OCI-LY1 (cell line): ENCODE measurements around the gene FBXW4.

Experiments used
- H2AFZ ChIP-seq: fragments of 200-600 bp; sonication (generic), shearing (Covaris generic); 2 replicates; pipeline ENCODE4 v1.6.0; 2014; ENCODE audit warnings: antibody characterized with exemption, mild to moderate bottlenecking, low read length
- H3F3A ChIP-seq: fragments of 200-600 bp; sonication (generic), shearing (Covaris generic); 2 replicates; pipeline ENCODE4 v1.6.0; 2014; ENCODE audit warnings: mild to moderate bottlenecking, antibody characterized with exemption, low read length, moderate library complexity; ENCODE audit not compliant: insufficient read depth
- H3K27ac ChIP-seq: fragments of 200-600 bp; sonication (generic); 2 replicates; pipeline ENCODE4 v1.5.1; 2014; ENCODE audit warnings: low read length, mixed run types, mild to moderate bottlenecking, low read depth; ENCODE audit not compliant: poor library complexity, severe bottlenecking
- H3K27me3 ChIP-seq: fragments of 200-600 bp; sonication (generic); 2 replicates; pipeline ENCODE4 v1.6.0; 2014; ENCODE audit warnings: antibody characterized with exemption, mild to moderate bottlenecking, low read length, moderate library complexity; ENCODE audit not compliant: insufficient read depth
- H3K36me3 ChIP-seq: fragments of 200-600 bp; sonication (generic); 2 replicates; pipeline ENCODE4 v1.6.1; 2014; ENCODE audit warnings: mild to moderate bottlenecking, antibody characterized with exemption, low read length, moderate library complexity, mixed read lengths; ENCODE audit not compliant: insufficient read depth
- H3K4me1 ChIP-seq: fragments of 200-600 bp; sonication (generic); 2 replicates; pipeline ENCODE4 v1.5.1; 2014; ENCODE audit warnings: mild to moderate bottlenecking, low read length, moderate library complexity; ENCODE audit not compliant: insufficient read depth, severe bottlenecking
- H3K4me2 ChIP-seq: fragments of 200-600 bp; sonication (generic), shearing (Covaris generic); 2 replicates; pipeline ENCODE4 v1.6.1; 2014; ENCODE audit warnings: low read length
- H3K4me3 ChIP-seq: fragments of 200-600 bp; sonication (generic); 2 replicates; pipeline ENCODE4 v1.5.1; 2014; ENCODE audit warnings: low read length, low read depth, mild to moderate bottlenecking, mixed read lengths; ENCODE audit not compliant: poor library complexity, severe bottlenecking
- H3K79me2 ChIP-seq: fragments of 200-600 bp; shearing (Covaris generic); 2 replicates; pipeline ENCODE4 v1.6.1; 2016; ENCODE audit warnings: mixed run types, low read length, mixed read lengths; ENCODE audit not compliant: insufficient read depth
- H3K9ac ChIP-seq: fragments of 200-600 bp; sonication (generic), shearing (Covaris generic); 2 replicates; pipeline ENCODE4 v1.6.1; 2014; ENCODE audit warnings: mild to moderate bottlenecking, low read length, mixed read lengths
- H3K9me2 ChIP-seq: fragments of 200-600 bp; sonication (generic), shearing (Covaris generic); 2 replicates; pipeline ENCODE4 v1.6.1; 2014; ENCODE audit warnings: low read depth, mild to moderate bottlenecking, low read length, mixed read lengths
- H3K9me3 ChIP-seq: fragments of 200-600 bp; shearing (Covaris generic); 2 replicates; pipeline ENCODE4 v1.6.1; 2014; ENCODE audit warnings: low read length, mixed read lengths
- H4K20me1 ChIP-seq: fragments of 200-600 bp; sonication (generic), shearing (Covaris generic); 2 replicates; pipeline ENCODE4 v1.6.0; 2016; ENCODE audit warnings: mild to moderate bottlenecking, low read length; ENCODE audit not compliant: insufficient read depth
- EZH2 ChIP-seq: fragments of 200-600 bp; sonication (generic), shearing (Covaris generic); IDR thresholded peaks from 2 replicates; pipeline ENCODE4 v1.8.0; 2017; ENCODE audit warnings: borderline replicate concordance, mixed run types, mild to moderate bottlenecking, antibody characterized with exemption, low read length, moderate library complexity, mixed read lengths
- TF ChIP-seq, protein P1 (sequence below): fragments of 200-600 bp; sonication (generic), shearing (Covaris generic); IDR thresholded peaks from 2 replicates; pipeline ENCODE4 v1.5.1; 2017; ENCODE audit warnings: mild to moderate bottlenecking, antibody characterized with exemption, low read length, moderate library complexity, mixed read lengths

The FBXW4 gene

DNA sequence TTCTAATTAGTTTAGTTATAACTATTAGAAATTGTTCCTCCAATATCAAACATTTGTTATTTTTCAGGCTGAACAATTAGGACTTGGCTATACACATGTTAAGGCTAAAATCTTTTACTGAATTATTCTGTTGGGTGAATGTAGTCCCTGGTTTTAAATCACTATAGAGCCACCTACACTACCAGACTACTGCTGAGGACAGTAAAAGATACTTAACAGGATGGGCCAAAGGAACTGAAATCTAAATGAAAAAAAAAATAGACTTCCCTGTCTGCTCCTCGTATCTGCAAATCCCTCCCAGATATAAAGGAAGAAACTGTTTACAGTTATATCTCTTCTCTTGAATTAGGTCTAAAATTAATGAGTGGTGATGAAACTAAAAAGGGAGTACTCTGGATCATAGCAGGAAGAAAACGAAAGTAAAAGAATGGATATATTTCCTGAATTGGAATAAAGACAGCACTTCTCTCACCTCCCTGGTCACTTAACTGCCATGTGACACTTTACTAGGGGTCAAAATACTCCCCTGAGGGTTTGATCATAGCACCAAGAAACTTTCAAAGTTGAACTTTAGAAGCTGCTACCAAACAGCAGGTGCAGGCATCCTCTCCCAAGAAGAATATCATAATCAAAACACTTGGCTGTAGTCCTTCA, 12.7 kb downstream of the FBXW4 start:
- Histone ChIP-seq H4K20me1 (no peaks in the 10 kb centered on the region), H3K36me3 (peaks cover 7% of the 10 kb centered on the region), H2AFZ (no peak overlapping the region), H3K27ac (no peak overlapping the region), H3K79me2 (no peaks in the 10 kb centered on the region), H3K4me2 (no peak overlapping the region), H3K9ac (no peak overlapping the region), H3K27me3 (no peaks in the 10 kb centered on the region), H3K4me1 (peaks cover 11% of the 10 kb centered on the region), H3K9me2 (no peaks in the 10 kb centered on the region), H3K9me3 (no peaks in the 10 kb centered on the region), H3F3A (no peaks in the 10 kb centered on the region), H3K4me3 (no peak overlapping the region)
- no peak for TF ChIP-seq EZH2
- TF ChIP-seq, protein P1, sequence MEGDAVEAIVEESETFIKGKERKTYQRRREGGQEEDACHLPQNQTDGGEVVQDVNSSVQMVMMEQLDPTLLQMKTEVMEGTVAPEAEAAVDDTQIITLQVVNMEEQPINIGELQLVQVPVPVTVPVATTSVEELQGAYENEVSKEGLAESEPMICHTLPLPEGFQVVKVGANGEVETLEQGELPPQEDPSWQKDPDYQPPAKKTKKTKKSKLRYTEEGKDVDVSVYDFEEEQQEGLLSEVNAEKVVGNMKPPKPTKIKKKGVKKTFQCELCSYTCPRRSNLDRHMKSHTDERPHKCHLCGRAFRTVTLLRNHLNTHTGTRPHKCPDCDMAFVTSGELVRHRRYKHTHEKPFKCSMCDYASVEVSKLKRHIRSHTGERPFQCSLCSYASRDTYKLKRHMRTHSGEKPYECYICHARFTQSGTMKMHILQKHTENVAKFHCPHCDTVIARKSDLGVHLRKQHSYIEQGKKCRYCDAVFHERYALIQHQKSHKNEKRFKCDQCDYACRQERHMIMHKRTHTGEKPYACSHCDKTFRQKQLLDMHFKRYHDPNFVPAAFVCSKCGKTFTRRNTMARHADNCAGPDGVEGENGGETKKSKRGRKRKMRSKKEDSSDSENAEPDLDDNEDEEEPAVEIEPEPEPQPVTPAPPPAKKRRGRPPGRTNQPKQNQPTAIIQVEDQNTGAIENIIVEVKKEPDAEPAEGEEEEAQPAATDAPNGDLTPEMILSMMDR = no peak

DNA sequence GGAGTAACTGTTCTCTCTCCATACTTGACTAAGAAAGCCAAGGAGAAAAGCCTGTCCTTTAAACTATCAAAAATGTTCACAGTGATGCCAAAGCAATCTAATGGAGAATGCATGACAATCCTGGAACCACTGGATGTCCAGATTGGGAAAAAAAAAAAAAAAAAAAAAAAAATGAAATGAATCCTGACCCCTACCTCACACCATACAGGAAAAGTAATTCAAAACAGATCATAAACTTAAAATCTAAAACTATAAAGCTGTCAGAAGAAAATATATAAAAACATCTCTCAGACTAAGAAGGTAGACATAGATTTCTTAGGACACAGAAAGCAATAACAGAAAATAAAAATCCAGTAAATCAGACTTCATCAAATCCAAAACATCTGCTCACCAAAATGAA, 18.4 kb downstream of the FBXW4 start:
- Histone ChIP-seq H3K9ac (no peak overlapping the region), H3K4me1 (peaks cover 5% of the 10 kb centered on the region), H3K36me3 (peaks cover 40% of the 10 kb centered on the region), H3K4me2 (no peak overlapping the region), H3K27ac (no peak overlapping the region), H3K27me3 (no peaks in the 10 kb centered on the region), H3K4me3 (no peak overlapping the region), H3K9me2 (no peaks in the 10 kb centered on the region), H3K79me2 (no peaks in the 10 kb centered on the region), H3F3A (no peaks in the 10 kb centered on the region), H2AFZ (no peak overlapping the region), H4K20me1 (no peaks in the 10 kb centered on the region), H3K9me3 (no peaks in the 10 kb centered on the region)
- TF ChIP-seq, protein P1 = no peak
- no peak for TF ChIP-seq EZH2

DNA sequence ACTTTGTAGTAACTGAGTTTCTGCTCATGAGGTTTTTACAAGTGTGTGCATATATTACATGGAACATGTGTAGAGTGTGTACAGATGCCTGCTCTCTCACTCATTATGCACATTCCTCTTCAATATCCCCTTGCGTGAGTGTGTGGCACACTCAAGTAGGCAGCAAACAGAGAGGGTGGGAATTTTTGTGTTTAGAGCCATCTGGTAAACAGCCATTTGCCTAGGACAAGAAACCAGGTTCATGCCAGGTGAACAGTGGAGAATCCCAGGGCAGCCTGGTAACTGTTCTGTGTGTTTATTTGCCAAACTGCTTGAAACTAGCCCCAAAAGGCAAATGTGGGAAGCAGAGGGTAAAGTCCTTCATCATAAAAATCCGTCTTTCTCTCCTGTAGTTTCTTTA, 19.9 kb downstream of the FBXW4 start:
- Histone ChIP-seq H3K9ac (no peak overlapping the region), H3K4me1 (peaks cover 7% of the 10 kb centered on the region), H3K27me3 (no peaks in the 10 kb centered on the region), H3K4me3 (no peak overlapping the region), H2AFZ (no peak overlapping the region), H3F3A (no peaks in the 10 kb centered on the region), H3K27ac (no peak overlapping the region), H3K4me2 (no peak overlapping the region), H4K20me1 (no peaks in the 10 kb centered on the region), H3K36me3 (peaks cover 44% of the 10 kb centered on the region), H3K9me3 (no peaks in the 10 kb centered on the region), H3K79me2 (no peaks in the 10 kb centered on the region), H3K9me2 (no peaks in the 10 kb centered on the region)
- TF ChIP-seq, protein P1 = no peak
- TF ChIP-seq EZH2 = no peak
